Ishikawa (cell line): ENCODE data around the gene TRDMT1.

Experiments
- CEBPB ChIP-seq: IDR thresholded peaks from 2 replicates; pipeline ENCODE4 v1.6.1; 2012
- CREB1 ChIP-seq: IDR thresholded peaks from 2 replicates; pipeline ENCODE4 v1.6.1; 2012; ENCODE audit warnings: low read depth
- EGR1 ChIP-seq: IDR thresholded peaks from 2 replicates; pipeline ENCODE4 v1.6.1; 2012
- EP300 ChIP-seq: IDR thresholded peaks from 2 replicates; pipeline ENCODE4 v1.6.1; 2012; ENCODE audit warnings: borderline replicate concordance
- FOXM1 ChIP-seq: IDR thresholded peaks from 2 replicates; pipeline ENCODE4 v1.6.1; 2012; ENCODE audit warnings: low read depth, borderline replicate concordance
- MAX ChIP-seq: IDR thresholded peaks from 2 replicates; pipeline ENCODE4 v1.6.1; 2012
- NFIC ChIP-seq: IDR thresholded peaks from 2 replicates; pipeline ENCODE4 v1.6.1; 2012
- RAD21 ChIP-seq: IDR thresholded peaks from 2 replicates; pipeline ENCODE4 v1.6.1; 2012; ENCODE audit warnings: low read depth
- TAF1 ChIP-seq: IDR thresholded peaks from 2 replicates; pipeline ENCODE4 v1.6.1; 2012; ENCODE audit warnings: low read depth, mild to moderate bottlenecking
- TCF12 ChIP-seq: IDR thresholded peaks from 2 replicates; pipeline ENCODE4 v1.6.1; 2012; ENCODE audit warnings: low read depth
- TEAD4 ChIP-seq: IDR thresholded peaks from 2 replicates; pipeline ENCODE4 v1.6.1; 2012
- YY1 ChIP-seq: IDR thresholded peaks from 2 replicates; pipeline ENCODE4 v1.6.1; 2012; ENCODE audit warnings: low read depth
- ZBTB7A ChIP-seq: IDR thresholded peaks from 2 replicates; pipeline ENCODE4 v1.6.1; 2012; ENCODE audit warnings: low read depth
- TF ChIP-seq, protein P1 (sequence below): IDR thresholded peaks from 2 replicates; pipeline ENCODE4 v1.6.1; 2012
- TF ChIP-seq, protein P2 (sequence below): IDR thresholded peaks from 2 replicates; pipeline ENCODE4 v1.6.1; 2012; ENCODE audit warnings: low read depth, mild to moderate bottlenecking

Gene TRDMT1

DNA sequence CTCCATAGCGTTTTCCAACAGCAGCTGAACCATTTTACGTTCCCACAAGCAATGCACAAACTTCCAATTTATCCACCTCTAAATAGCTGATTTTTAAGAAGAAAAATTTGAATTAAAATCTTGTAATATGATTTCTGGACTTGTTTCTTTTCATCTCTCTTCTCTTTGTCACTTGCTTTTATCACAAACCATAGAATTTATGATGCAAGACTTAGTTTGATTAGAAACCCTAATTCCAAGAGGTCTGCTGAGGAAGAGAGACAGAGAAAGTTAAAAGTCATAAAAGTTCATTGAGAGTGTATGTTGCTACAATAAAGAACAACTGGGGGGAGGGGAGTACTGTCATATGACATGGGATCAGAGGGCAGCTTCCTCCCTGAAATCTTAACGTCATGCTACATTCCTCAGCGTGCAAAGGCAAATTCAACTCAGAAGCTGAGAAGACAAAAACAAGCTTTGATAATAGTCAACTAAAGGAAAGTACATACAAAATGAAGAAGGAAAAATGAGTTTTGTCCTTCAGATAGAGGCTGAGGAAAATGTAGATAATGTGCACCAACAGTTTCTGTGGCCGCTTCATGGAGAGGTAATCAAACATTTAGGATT lies 53.5 kb downstream of the TRDMT1 start:
- TF ChIP-seq CREB1 (no peak), MAX (no peak), TCF12 (no peak)

DNA sequence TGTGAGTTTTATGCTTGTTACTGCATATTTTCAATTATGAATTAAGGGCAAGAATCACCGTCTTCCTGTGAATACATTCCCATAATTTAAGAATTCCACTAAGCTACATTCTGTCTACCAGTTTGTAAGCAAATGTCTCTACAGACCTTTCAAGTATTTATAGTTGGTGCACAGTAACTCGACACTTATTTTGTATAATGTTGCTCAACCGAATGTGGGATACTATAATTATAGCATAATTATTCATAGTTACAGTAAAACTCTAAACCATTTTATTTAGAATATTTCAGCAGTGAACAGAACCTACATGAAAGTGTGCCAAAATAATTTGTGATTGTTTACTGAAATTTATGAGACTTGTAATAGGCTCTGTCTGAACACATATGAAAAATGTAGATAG lies 54.6 kb downstream of the TRDMT1 start:
- TF ChIP-seq TAF1 (no peak), TEAD4 (no peak), RAD21 (no peak), MAX (no peak), NFIC (no peak), TCF12 (no peak), FOXM1 (no peak), CEBPB (no peak), EGR1 (no peak), YY1 (no peak)
- TF ChIP-seq, protein P1, sequence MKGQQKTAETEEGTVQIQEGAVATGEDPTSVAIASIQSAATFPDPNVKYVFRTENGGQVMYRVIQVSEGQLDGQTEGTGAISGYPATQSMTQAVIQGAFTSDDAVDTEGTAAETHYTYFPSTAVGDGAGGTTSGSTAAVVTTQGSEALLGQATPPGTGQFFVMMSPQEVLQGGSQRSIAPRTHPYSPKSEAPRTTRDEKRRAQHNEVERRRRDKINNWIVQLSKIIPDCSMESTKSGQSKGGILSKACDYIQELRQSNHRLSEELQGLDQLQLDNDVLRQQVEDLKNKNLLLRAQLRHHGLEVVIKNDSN: no peak
- TF ChIP-seq, protein P2, sequence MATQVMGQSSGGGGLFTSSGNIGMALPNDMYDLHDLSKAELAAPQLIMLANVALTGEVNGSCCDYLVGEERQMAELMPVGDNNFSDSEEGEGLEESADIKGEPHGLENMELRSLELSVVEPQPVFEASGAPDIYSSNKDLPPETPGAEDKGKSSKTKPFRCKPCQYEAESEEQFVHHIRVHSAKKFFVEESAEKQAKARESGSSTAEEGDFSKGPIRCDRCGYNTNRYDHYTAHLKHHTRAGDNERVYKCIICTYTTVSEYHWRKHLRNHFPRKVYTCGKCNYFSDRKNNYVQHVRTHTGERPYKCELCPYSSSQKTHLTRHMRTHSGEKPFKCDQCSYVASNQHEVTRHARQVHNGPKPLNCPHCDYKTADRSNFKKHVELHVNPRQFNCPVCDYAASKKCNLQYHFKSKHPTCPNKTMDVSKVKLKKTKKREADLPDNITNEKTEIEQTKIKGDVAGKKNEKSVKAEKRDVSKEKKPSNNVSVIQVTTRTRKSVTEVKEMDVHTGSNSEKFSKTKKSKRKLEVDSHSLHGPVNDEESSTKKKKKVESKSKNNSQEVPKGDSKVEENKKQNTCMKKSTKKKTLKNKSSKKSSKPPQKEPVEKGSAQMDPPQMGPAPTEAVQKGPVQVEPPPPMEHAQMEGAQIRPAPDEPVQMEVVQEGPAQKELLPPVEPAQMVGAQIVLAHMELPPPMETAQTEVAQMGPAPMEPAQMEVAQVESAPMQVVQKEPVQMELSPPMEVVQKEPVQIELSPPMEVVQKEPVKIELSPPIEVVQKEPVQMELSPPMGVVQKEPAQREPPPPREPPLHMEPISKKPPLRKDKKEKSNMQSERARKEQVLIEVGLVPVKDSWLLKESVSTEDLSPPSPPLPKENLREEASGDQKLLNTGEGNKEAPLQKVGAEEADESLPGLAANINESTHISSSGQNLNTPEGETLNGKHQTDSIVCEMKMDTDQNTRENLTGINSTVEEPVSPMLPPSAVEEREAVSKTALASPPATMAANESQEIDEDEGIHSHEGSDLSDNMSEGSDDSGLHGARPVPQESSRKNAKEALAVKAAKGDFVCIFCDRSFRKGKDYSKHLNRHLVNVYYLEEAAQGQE: no peak

DNA sequence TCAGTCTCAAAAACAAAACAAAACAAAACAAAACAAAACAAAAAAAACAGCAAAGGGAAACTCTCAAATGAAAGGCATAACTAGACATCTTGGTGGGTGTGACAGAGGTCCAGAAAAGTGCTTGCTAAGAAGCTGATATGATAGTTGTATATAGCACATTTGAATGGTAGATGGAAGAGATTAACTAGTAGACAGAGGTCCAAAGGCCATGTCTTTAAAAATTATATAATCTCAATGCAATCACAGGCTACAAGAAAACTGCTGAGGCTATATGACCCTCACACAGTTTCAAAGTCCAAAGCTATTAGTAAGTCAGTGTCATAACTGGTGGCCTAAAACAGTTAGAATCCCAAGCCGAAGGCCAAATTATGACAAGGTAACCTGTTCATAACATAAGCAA lies 56.2 kb downstream of the TRDMT1 start:
- TF ChIP-seq, protein P2: no peak

- TF ChIP-seq NFIC (no peak), CREB1 (no peak), TEAD4 (no peak), TCF12 (no peak)
Observed at GRCh38 chr10:17144757-17145156, 56.7 kb downstream of the TRDMT1 start.

- TF ChIP-seq CREB1 (no peak), EP300 (no peak), TCF12 (no peak), MAX (no peak), ZBTB7A (no peak), EGR1 (no peak), NFIC (no peak), YY1 (no peak), RAD21 (no peak), TEAD4 (no peak), TAF1 (no peak), CEBPB (no peak), FOXM1 (no peak)
- TF ChIP-seq, protein P2: no peak
- TF ChIP-seq, protein P1: no peak
Observed at GRCh38 chr10:17144032-17144431, 57.4 kb downstream of the TRDMT1 start.
